Dermis blood vessel endothelial cell (primary cell): ENCODE results near the gene GCM1. TPM values are rescaled to one million over a fixed set of nuclear protein-coding genes. Genes with fewer than 3 reads are reported as not detected.

Experiments used
- DNase-seq: peaks from one replicate; pipeline ENCODE4 v3.0.0; 2010
- total RNA-seq: library from RNA; depleted of rRNA; stranded (reverse); fragments of >200 nt; gene quantifications from 2 replicates; pipeline ENCODE4 v1.2.3, GENCODE V29; 2014

The GCM1 gene
- total RNA-seq, 1 donor from 2014 or later, result not detected

DNA sequence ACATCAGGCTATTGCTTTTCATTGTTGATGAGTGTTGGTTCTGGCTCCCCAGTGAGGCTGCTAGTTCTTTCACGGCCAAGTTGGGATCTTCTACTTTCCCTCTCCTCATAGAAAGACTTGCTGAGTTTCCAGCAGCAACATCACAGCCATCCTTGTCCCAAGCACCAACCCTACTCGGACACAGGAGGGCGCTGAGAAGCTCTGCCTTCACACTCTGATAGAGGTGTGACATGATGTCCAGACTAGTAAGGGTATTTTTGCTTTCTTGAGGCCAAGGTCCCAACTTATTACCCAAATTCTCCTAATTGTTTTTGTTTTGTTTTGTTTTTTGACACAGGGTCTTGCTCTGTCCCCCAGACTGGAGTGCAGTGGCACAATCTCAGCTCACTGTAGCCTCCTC is 3.0 kb upstream of the GCM1 start:
- DNase-seq, result peak; percentile 34

GRCh38 chr6:53144802-53145201 is 3.8 kb downstream of the GCM1 start:
- DNase-seq, result no peak

- no peak for DNase-seq
Measured at GRCh38 chr6:53143710-53144109, 4.9 kb downstream of the GCM1 start.

DNA sequence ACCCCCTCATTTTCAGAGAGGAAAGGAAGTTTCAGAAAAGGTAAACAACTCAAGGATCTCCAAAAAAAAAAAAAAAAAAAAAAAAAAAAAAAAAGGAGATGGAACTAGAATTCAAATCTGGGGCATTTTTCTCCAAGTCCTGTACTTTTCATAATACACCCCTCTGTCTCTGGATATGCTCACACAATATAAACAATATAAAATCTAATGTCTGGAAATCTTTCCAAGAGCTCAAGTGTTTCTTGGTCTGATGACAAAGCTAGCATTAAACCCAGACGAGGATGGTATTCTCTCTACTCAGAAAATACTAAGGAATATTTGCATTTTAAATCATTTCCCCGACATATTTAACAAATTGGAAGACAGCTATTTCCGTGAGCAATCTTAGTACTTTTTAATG is 5.8 kb downstream of the GCM1 start:
- no peak for DNase-seq

DNA sequence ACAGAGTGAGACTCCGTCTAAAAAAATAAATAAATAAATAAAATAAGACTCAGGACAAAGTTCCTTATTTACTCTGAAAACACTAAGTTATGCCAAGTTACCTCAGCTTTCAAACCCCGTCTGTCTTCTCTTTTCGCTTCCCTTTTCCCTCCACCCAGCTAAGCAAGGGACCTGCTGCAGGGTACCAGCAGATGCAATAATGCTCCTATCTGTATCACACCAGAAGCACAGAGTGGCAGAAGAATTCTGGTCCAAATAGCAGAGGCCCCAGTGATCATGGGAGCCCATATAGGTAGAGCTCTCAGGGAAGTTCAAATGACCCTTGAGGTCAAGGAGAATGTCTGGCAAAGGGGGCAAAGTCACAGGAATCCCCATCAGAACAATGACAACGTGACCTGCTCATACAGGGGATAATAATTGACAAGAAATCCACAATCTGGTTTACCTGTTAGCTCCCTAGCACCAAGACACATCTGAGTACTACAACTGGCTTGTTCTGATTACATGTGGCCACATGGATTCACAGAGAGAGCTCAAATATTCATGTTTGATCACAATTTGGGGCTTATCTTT is 8.7 kb downstream of the GCM1 start:
- DNase-seq, result no peak

DNA sequence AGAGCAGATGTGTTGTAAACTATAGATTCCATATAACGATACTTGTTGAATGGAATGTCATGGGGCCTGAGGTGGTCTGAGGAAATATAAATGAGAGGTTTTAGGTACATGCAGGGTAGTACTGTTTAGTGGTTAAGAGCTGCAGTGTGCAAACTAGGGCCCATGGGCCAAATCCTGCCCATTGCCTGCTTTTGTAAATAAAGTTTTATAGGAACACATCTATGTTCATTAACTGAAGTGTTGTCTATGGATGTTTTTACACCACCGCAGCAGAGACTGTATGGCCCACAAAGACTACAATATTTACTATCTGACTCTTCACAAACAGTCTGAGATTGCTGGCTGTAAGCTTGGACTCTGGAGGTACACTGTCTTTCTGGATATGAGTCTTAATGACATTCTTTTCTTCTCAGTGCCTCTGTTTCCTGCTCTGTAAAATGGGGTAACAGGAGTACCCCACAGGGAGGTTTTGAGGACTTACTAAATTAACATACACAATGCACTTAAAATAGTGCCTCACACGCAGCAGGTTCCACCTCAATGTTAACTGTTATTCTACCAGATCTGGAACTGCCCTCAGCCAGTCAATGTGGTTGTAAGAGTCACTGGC is 12.5 kb downstream of the GCM1 start:
- no peak for DNase-seq

DNA sequence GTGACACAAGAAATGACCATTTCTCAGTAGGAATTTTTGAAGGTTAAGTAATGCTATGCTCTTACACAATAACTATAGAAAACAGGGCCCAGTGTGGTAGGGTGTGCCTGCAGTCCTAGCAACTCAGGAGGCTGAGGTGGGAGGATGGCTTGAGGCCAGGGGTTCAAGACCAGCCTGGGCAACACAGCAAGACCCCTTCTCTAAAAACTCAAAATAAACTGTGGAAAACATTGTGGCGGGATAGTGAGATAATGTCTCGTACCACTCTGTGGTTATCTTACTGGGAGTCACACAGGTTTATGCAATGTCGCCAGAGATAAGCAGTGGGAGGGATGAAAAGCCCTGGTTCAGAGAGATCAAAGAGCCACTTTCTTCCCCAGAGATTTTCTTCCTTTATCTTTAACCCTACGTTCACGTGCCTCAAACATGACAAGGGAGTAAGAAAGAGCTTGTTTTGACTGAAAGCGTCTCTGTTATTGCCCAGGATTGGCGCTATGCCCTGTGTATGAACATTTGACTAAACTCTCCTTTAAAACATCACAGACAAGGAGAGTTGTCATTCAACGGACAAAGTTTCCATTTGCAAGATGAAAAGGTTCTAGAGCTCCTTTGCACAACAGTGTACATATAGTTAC is 13.9 kb downstream of the GCM1 start:
- DNase-seq, result no peak

GRCh38 chr6:53133961-53134360 is 14.7 kb downstream of the GCM1 start:
- no peak for DNase-seq

DNA sequence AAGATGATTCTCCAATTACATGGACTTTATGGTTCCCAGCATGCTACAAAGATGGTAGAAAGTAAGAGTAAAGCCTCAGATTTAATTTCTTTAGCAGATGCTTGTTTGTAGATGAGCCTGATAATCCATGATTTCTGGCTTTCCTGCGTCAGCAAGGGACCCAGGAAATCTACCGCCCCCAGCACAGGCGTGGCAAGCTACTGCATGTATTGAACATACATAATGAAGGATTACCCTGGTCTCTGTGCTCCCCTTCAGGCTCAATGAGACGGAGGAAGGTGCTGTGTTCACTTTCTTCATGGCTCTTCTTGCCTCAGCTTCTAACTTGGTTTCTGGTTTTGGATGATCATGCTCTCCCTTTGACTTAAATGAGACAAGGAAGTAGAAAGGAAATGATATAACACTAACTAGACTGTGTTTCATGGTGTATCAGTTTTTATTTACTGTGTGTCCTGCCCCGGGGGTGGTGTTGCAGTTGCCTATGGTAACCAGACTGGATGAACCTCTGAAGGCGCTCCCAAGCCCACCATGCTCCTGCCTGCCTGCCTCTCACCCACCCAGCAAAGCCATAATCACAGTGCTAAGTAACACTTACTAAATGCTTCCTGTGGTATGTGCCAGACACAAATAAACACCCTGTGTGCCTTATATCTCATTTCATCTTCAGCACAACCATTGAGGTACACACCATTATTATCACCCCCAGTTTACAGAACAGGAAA is 17.9 kb downstream of the GCM1 start:
- DNase-seq, result no peak

- DNase-seq, result no peak
Measured at GRCh38 chr6:53128842-53129241, 19.8 kb downstream of the GCM1 start.

DNA sequence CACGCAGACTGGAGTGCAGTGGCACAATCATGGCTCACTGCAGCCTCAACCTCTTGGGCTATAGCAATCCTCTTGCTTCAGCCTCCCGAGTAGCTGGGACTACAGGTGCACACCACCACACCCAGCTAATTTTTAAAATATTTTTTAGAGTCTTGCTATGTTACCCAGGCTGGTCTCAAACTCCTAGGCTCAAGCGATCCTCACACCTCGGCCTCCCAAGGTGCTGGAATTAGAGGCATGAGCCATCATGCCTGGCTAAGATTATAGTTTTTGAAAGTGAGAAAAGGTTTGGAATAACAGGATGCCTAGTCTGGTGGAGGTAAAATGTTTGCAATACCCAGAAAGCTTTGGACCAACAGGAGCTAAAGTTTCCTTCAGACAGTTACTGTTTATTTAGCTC is 23.4 kb downstream of the GCM1 start:
- DNase-seq, result no peak

DNA sequence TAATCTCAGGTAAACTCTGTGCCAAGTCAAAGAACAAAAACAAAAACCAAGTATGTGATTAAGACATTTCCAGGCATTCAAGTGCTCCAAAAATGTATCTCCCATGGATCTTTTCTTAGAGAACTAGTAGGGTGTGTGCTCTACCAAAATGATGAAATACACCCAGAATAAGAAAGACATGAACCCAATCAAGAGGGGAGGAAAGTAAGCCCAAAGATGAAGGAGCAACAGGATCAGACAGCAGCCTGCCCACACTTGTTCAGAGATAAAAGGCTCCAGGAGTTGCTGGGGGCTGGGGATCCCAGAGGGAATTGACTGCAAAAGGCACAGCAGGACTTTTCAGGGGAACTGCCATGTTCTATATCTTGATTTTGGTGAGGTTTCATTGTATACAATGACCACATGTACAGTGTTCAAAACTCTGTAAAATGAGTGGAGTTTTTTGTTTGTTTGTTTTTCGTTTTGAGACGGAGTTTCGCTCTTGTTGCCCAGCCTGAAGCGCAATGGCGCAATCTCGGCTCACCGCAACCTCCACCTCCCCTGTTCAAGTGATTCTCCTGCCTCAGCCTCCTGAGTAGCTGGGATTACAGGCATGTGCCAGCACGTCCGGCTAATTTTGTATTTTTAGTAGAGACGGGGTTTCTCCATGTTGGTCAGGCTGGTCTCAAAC is 24.4 kb downstream of the GCM1 start:
- no peak for DNase-seq

GRCh38 chr6:53119772-53120409 is 28.8 kb downstream of the GCM1 start:
- peak; percentile 2 for DNase-seq

GRCh38 chr6:53119349-53119748 is 29.3 kb downstream of the GCM1 start:
- DNase-seq, result no peak

DNA sequence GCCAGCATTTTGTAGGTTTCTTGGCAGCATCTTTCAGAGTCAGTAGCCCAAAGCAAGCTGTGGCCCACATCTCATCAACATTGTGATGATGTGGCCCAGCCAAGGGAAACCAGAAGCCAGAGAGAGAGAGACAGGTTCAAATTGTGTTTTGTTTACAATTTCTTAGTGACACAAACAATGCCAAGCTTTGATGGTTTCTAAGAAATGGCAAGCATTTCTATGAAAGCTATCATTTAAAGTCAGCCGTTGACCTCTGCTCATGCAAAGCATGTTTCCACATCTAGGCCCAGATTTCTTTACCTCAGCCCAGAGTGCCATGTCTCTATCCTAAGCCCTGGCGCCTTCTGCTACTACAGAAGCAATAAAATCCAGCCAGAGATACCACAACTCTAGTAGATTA is 32.9 kb downstream of the GCM1 start:
- no peak for DNase-seq

- DNase-seq, result no peak
Measured at GRCh38 chr6:53115113-53115512, 33.5 kb downstream of the GCM1 start.

GRCh38 chr6:53113742-53114141 is 34.9 kb downstream of the GCM1 start:
- no peak for DNase-seq

DNA sequence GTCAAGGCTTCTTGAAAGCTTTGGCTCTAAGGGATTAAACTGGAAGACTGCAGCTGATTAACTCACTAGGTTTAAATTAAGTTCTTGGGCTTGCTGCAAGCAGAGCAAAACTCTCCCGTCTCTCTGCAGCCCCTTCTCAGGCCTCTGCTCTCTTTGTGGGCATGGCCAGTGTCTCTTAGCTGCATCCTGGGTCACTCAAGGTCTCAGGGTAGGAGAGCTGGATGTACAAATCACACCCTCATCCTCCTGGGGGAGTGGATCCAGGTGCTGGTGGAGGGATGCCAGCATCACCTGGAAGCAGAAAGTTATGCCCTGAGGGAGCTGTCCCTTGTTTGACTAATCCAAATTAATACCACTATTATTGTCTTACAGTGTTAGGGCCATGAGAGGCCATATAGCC is 35.8 kb downstream of the GCM1 start:
- no peak for DNase-seq

DNA sequence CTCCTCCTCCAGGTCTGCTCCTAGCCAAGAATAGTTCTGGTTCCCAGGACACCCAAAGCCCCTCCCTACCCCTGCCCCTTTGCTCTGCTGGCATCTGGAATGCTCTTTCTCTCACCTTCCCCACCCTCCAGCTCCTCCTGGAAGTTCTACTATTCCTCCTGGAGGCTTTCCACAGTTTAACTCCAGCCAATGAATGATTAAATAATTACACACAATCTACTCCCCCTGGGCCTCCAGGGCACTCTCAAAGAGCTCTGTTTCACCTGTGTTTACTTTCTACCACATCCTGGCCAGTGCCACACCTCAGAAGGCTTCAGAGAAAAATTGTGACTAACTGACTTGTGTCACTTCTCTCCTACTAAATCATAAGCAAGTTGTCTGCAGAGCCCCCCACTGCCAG is 36.2 kb downstream of the GCM1 start:
- DNase-seq, result no peak

DNA sequence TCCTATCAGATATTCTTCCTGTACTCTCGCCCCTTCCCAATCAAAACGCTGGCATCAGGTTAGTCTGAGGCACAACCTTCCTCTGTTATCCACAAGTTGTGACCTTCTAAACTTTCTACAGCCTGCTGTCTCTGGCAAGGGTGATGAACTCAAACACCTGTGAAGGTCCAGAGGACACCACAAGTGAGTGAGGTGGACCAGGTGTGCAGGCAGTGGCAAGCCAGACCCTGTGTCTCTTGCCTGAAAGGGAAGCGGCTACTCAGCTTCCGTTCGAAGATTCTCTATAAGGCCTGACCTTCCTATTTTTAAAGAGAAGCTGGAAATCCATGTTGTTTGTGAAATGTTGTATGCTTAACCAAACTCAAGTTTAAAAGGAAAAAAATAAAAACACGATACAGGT is 36.8 kb downstream of the GCM1 start:
- no peak for DNase-seq

- no peak for DNase-seq
Measured at GRCh38 chr6:53109612-53110011, 39.0 kb downstream of the GCM1 start.

DNA sequence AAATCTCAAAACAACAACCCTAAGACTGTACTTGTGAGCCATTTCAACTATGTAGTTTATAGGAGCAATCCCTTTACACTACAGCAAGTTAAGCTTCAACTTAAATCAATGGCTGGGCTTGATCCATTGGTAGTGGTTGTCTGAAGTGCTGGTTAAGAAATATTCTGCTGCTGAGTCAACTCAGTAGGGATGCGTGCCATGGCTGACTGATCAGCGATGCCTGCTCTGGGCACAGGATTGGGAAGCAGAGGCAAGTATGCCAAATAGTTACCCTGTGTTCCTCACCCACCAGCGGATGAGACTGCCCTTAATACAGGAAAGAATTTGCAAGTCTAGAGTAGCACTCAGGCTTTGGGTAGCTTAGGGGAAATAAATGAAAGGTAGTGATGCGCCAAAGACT is 41.5 kb downstream of the GCM1 start:
- no peak for DNase-seq

DNA sequence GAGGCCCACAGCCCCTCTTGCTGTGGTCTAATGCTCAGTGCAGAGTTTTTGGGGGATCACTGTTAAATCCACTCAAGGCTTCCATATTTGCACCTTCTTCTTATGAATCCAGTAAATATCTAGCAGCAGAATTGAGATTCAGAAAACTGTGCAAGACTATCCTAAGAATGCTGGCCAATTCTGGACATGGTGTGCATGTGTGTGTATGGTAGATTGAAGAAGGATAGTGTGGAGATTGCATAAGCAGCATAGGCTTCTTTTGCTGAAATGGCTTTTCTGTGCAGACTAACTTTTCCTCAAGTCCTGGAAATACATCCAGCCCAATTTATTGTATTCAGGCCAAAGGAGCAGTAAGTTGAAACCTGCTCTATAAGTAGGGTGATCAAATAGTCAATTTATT is 43.7 kb downstream of the GCM1 start:
- DNase-seq, result no peak
